Measurements from ENCODE around the gene NBAS.

The NBAS gene

GRCh38 chr2:15359716-15360531 lies 201.2 kb downstream of the NBAS start:
- Histone ChIP-seq H4K8ac (ENCODE audit: low read depth, low read length) (no peak overlapping the region), H2AK5ac (ENCODE audit: low read length) (no peak overlapping the region), H4K5ac (ENCODE audit: low read length) (no peak overlapping the region), H3K4me2 (ENCODE audit: low read length) (no peak overlapping the region), H2BK15ac (replicated peaks; ENCODE audit: low read depth) (no peak overlapping the region), H3K18ac (ENCODE audit: low read length) (no peak overlapping the region), H3K79me1 (ENCODE audit: low read length) (no peaks in the 10 kb centered on the region), H3K4me3 (ENCODE audit: low read length) (no peak overlapping the region), H3K27me3 (ENCODE audit: insufficient read depth, low read length, poor library complexity) (no peaks in the 10 kb centered on the region), H3K27ac (ENCODE audit: low read depth, low read length) (no peak overlapping the region), H3K23ac (ENCODE audit: low read length) (no peak overlapping the region), H3K9ac (ENCODE audit: low read length) (no peak overlapping the region), H3K56ac (ENCODE audit: low read length) (no peak overlapping the region), H3K4me1 (ENCODE audit: control insufficient read depth, low read depth, low read length) (peaks cover 4% of the 10 kb centered on the region), H2BK120ac (ENCODE audit: low read depth, low read length) (no peak overlapping the region), H3K79me2 (ENCODE audit: control insufficient read depth, insufficient read depth, low read length) (no peaks in the 10 kb centered on the region), H2BK5ac (ENCODE audit: low read length) (no peak overlapping the region), H3K4ac (ENCODE audit: low read depth, low read length) (no peak overlapping the region), H3K36me3 (ENCODE audit: control insufficient read depth, insufficient read depth, low read length) (no peaks in the 10 kb centered on the region)
- no peak for DNase-seq
- no CpG with 5 or more reads among the region's 5 CpGs for WGBS (ENCODE audit: extremely low coverage, insufficient coverage, low lambda C conversion rate)

GRCh38 chr2:15357922-15358321 lies 203.2 kb downstream of the NBAS start:
- H3K79me1 ChIP-seq (ENCODE audit: low read length) = no peaks in the 10 kb centered on the region

DNA sequence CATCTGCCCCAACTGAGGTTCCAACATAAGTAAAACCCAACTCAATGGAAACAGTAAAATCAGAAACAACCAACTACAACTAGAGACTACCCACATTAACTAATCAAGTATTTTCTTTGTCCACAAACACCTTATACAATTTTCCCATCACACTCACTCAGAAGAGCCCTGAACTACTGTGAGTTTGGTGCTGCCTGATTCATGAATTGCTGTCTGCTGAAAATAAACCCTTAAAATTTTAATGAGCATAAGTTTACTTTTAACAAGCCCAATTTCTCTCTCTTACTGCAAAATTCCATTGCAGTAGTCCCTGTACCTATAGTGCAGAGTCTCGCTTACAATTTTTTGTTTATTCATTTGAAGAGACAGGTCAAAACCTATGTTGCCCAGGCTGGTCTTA lies 203.9 kb downstream of the NBAS start:
- H3K4me2 ChIP-seq (ENCODE audit: low read length) = no peak overlapping the region
- H2BK5ac ChIP-seq (ENCODE audit: low read length) = no peak overlapping the region
- no peak overlapping the region for H4K8ac ChIP-seq (ENCODE audit: low read depth, low read length)
- no peak overlapping the region for H3K9ac ChIP-seq (ENCODE audit: low read length)
- peaks cover 8% of the 10 kb centered on the region for H3K4me1 ChIP-seq (ENCODE audit: control insufficient read depth, low read depth, low read length)
- no peak overlapping the region for H3K23ac ChIP-seq (ENCODE audit: low read length)
- no CpG with 5 or more reads among the region's 1 CpG for WGBS (ENCODE audit: extremely low coverage, insufficient coverage, low lambda C conversion rate)
- H3K79me1 ChIP-seq (ENCODE audit: low read length) = no peaks in the 10 kb centered on the region
- no peak overlapping the region for H3K4ac ChIP-seq (ENCODE audit: low read depth, low read length)
- no peak overlapping the region for H3K27ac ChIP-seq (ENCODE audit: low read depth, low read length)
- DNase-seq = no peak
- H2BK15ac ChIP-seq (replicated peaks; ENCODE audit: low read depth) = no peak overlapping the region
- H3K79me2 ChIP-seq (ENCODE audit: control insufficient read depth, insufficient read depth, low read length) = no peaks in the 10 kb centered on the region
- no peak overlapping the region for H3K18ac ChIP-seq (ENCODE audit: low read length)
- no peak overlapping the region for H2AK5ac ChIP-seq (ENCODE audit: low read length)
- H2BK120ac ChIP-seq (ENCODE audit: low read depth, low read length) = no peak overlapping the region
- H4K5ac ChIP-seq (ENCODE audit: low read length) = no peak overlapping the region
- no peak overlapping the region for H3K4me3 ChIP-seq (ENCODE audit: low read length)
- no peaks in the 10 kb centered on the region for H3K27me3 ChIP-seq (ENCODE audit: insufficient read depth, low read length, poor library complexity)
- H3K36me3 ChIP-seq (ENCODE audit: control insufficient read depth, insufficient read depth, low read length) = no peaks in the 10 kb centered on the region
- H3K56ac ChIP-seq (ENCODE audit: low read length) = no peak overlapping the region

More at GRCh38 chr2:15357922-15358321, 203.2 kb downstream of the NBAS start:
- no peaks in the 10 kb centered on the region for H3K79me2 ChIP-seq (ENCODE audit: control insufficient read depth, insufficient read depth, low read length)
- no peak overlapping the region for H3K18ac ChIP-seq (ENCODE audit: low read length)
- no peak overlapping the region for H2BK15ac ChIP-seq (replicated peaks; ENCODE audit: low read depth)
- no peak overlapping the region for H2BK5ac ChIP-seq (ENCODE audit: low read length)
- no peak for DNase-seq
- no peaks in the 10 kb centered on the region for H3K36me3 ChIP-seq (ENCODE audit: control insufficient read depth, insufficient read depth, low read length)
- no peak overlapping the region for H3K23ac ChIP-seq (ENCODE audit: low read length)
- H3K27ac ChIP-seq (ENCODE audit: low read depth, low read length) = no peak overlapping the region
- H3K4me2 ChIP-seq (ENCODE audit: low read length) = no peak overlapping the region
- no peaks in the 10 kb centered on the region for H3K27me3 ChIP-seq (ENCODE audit: insufficient read depth, low read length, poor library complexity)
- H2BK120ac ChIP-seq (ENCODE audit: low read depth, low read length) = no peak overlapping the region
- no peak overlapping the region for H4K8ac ChIP-seq (ENCODE audit: low read depth, low read length)
- no peak overlapping the region for H3K56ac ChIP-seq (ENCODE audit: low read length)
- WGBS (ENCODE audit: extremely low coverage, insufficient coverage, low lambda C conversion rate) = no CpG with 5 or more reads among the region's 5 CpGs
- H4K5ac ChIP-seq (ENCODE audit: low read length) = no peak overlapping the region
- no peak overlapping the region for H3K9ac ChIP-seq (ENCODE audit: low read length)
- H2AK5ac ChIP-seq (ENCODE audit: low read length) = no peak overlapping the region
- H3K4me3 ChIP-seq (ENCODE audit: low read length) = no peak overlapping the region
- H3K4ac ChIP-seq (ENCODE audit: low read depth, low read length) = no peak overlapping the region
- peaks cover 8% of the 10 kb centered on the region for H3K4me1 ChIP-seq (ENCODE audit: control insufficient read depth, low read depth, low read length)

DNA sequence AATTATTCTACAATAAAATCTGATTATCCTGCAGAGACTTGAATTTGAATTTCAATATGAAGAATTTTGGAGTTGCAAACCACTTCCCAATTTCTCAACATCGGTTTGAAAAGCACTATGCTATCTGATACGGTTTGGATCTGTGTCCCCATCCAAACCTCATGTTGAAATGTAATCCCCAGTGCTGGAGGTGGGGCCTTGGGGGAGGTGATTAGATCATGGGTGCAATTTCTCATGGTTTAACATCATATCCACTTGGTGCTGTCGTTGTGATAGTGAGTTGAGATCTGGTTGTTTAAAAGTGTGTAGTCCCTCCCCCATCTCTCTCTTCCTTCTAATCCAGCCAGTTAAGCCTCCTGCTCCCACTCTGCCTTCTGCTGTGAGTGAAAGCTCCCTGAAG lies 205.7 kb downstream of the NBAS start:
- H2AK5ac ChIP-seq (ENCODE audit: low read length) = no peak overlapping the region
- no peak overlapping the region for H3K18ac ChIP-seq (ENCODE audit: low read length)
- H3K9ac ChIP-seq (ENCODE audit: low read length) = no peak overlapping the region
- peak; percentile 30 for DNase-seq
- no peaks in the 10 kb centered on the region for H3K36me3 ChIP-seq (ENCODE audit: control insufficient read depth, insufficient read depth, low read length)
- H3K79me1 ChIP-seq (ENCODE audit: low read length) = no peaks in the 10 kb centered on the region
- no peak overlapping the region for H4K8ac ChIP-seq (ENCODE audit: low read depth, low read length)
- no peak overlapping the region for H3K4me2 ChIP-seq (ENCODE audit: low read length)
- H4K5ac ChIP-seq (ENCODE audit: low read length) = no peak overlapping the region
- H3K4me1 ChIP-seq (ENCODE audit: control insufficient read depth, low read depth, low read length) = peaks cover 8% of the 10 kb centered on the region
- no peak overlapping the region for H2BK120ac ChIP-seq (ENCODE audit: low read depth, low read length)
- no CpG with 5 or more reads among the region's 3 CpGs for WGBS (ENCODE audit: extremely low coverage, insufficient coverage, low lambda C conversion rate)
- no peak overlapping the region for H2BK5ac ChIP-seq (ENCODE audit: low read length)
- no peaks in the 10 kb centered on the region for H3K79me2 ChIP-seq (ENCODE audit: control insufficient read depth, insufficient read depth, low read length)
- no peak overlapping the region for H3K4ac ChIP-seq (ENCODE audit: low read depth, low read length)
- H3K27me3 ChIP-seq (ENCODE audit: insufficient read depth, low read length, poor library complexity) = no peaks in the 10 kb centered on the region
- no peak overlapping the region for H3K56ac ChIP-seq (ENCODE audit: low read length)
- no peak overlapping the region for H3K23ac ChIP-seq (ENCODE audit: low read length)
- no peak overlapping the region for H3K4me3 ChIP-seq (ENCODE audit: low read length)
- H3K27ac ChIP-seq (ENCODE audit: low read depth, low read length) = no peak overlapping the region
- H2BK15ac ChIP-seq (replicated peaks; ENCODE audit: low read depth) = no peak overlapping the region

GRCh38 chr2:15354596-15355366 lies 206.4 kb downstream of the NBAS start:
- Histone ChIP-seq H3K4me1 (ENCODE audit: control insufficient read depth, low read depth, low read length) (peaks cover 8% of the 10 kb centered on the region), H4K8ac (ENCODE audit: low read depth, low read length) (no peak overlapping the region), H3K27me3 (ENCODE audit: insufficient read depth, low read length, poor library complexity) (no peaks in the 10 kb centered on the region), H2BK5ac (ENCODE audit: low read length) (no peak overlapping the region), H3K23ac (ENCODE audit: low read length) (no peak overlapping the region), H3K18ac (ENCODE audit: low read length) (peak overlapping the region; percentile 51), H2BK120ac (ENCODE audit: low read depth, low read length) (no peak overlapping the region), H3K79me2 (ENCODE audit: control insufficient read depth, insufficient read depth, low read length) (no peaks in the 10 kb centered on the region), H4K5ac (ENCODE audit: low read length) (no peak overlapping the region), H3K27ac (ENCODE audit: low read depth, low read length) (no peak overlapping the region), H3K4ac (ENCODE audit: low read depth, low read length) (no peak overlapping the region), H3K4me2 (ENCODE audit: low read length) (no peak overlapping the region), H3K56ac (ENCODE audit: low read length) (no peak overlapping the region), H3K36me3 (ENCODE audit: control insufficient read depth, insufficient read depth, low read length) (no peaks in the 10 kb centered on the region), H3K79me1 (ENCODE audit: low read length) (no peaks in the 10 kb centered on the region), H2AK5ac (ENCODE audit: low read length) (no peak overlapping the region), H2BK15ac (replicated peaks; ENCODE audit: low read depth) (no peak overlapping the region), H3K9ac (ENCODE audit: low read length) (no peak overlapping the region), H3K4me3 (ENCODE audit: low read length) (no peak overlapping the region)
- no peak for DNase-seq
- WGBS (ENCODE audit: extremely low coverage, insufficient coverage, low lambda C conversion rate) = no CpG with 5 or more reads among the region's 1 CpG

Data from mesendoderm (in vitro differentiated cells).